ENCODE data around the gene GCNT1. TPM values are rescaled to one million over a fixed set of nuclear protein-coding genes. Genes with fewer than 3 reads are reported as not detected.
"Not testable (repeated sequence)": the region's sequence is repeated elsewhere in the genome, so short reads cannot be mapped to it uniquely, and the experiment has no call there.

Gene GCNT1
- total RNA-seq, 6 experiments from 2014 or later, result 15.0 to 26.2 (median 19.7) TPM

DNA sequence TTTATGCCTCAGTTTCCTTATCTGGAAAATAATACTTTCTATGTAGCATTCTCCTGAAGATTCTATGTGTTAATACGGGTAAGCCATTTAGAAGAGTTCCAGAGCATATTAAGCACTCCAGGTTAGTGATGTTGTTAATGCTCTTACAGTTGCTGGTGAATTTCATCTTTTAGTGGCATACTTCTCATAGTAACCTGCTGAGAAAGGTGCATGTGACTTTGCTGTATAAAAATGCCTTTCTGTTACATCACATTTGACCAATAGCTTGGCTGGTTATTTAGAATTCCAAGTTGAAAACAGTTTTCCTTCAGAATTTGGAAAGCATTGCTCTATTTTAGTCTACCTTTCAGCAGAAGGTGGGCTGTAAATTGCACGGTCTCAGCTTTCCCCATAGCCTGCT is 27.2 kb downstream of the GCNT1 start:
- H3K36me3 Mint-ChIP-seq (ENCODE audit: low read depth), result peaks cover 22% of the 10 kb centered on the region
- H3K27ac Mint-ChIP-seq, result no peak overlapping the region
- no peak for DNase-seq
- no peak for TF ChIP-seq CTCF (IDR thresholded peaks at IDR 0.05)
- no peak overlapping the region for H3K4me3 Mint-ChIP-seq
- H3K9me3 Mint-ChIP-seq, result no peaks in the 10 kb centered on the region
- no peaks in the 10 kb centered on the region for H3K27me3 Mint-ChIP-seq (ENCODE audit: insufficient read depth)
- H3K4me1 Mint-ChIP-seq (ENCODE audit: low read depth), result peaks cover 9% of the 10 kb centered on the region; the same call in 1 of the 2 replicates

GRCh38 chr9:76490249-76490990 is 31.4 kb downstream of the GCNT1 start:
- Mint-ChIP-seq H3K4me1 (ENCODE audit: low read depth) (peaks cover 19% of the 10 kb centered on the region), H3K36me3 (ENCODE audit: low read depth) (peaks cover 45% of the 10 kb centered on the region), H3K27me3 (ENCODE audit: insufficient read depth) (no peaks in the 10 kb centered on the region), H3K9me3 (no peaks in the 10 kb centered on the region; the same call in 1 of the 2 replicates), H3K27ac (no peak overlapping the region), H3K4me3 (no peak overlapping the region)
- no peak for DNase-seq
- no peak for TF ChIP-seq CTCF (IDR thresholded peaks at IDR 0.05)

- H3K4me1 Mint-ChIP-seq (ENCODE audit: low read depth), result peaks cover 16% of the 10 kb centered on the region
- not testable (repeated sequence) for DNase-seq; H3K27ac Mint-ChIP-seq; H3K4me3 Mint-ChIP-seq; H3K9me3 Mint-ChIP-seq; H3K27me3 Mint-ChIP-seq (ENCODE audit: insufficient read depth)
- H3K36me3 Mint-ChIP-seq (ENCODE audit: low read depth), result peaks cover 49% of the 10 kb centered on the region
Measured at GRCh38 chr9:76491056-76491455, 32.1 kb downstream of the GCNT1 start.

- not testable (repeated sequence) for H3K9me3 Mint-ChIP-seq; DNase-seq; H3K4me1 Mint-ChIP-seq (ENCODE audit: low read depth); H3K4me3 Mint-ChIP-seq; H3K27me3 Mint-ChIP-seq (ENCODE audit: insufficient read depth); H3K27ac Mint-ChIP-seq
- peaks cover 51% of the 10 kb centered on the region for H3K36me3 Mint-ChIP-seq (ENCODE audit: low read depth)
Measured at GRCh38 chr9:76493496-76493895, 34.5 kb downstream of the GCNT1 start.

DNA sequence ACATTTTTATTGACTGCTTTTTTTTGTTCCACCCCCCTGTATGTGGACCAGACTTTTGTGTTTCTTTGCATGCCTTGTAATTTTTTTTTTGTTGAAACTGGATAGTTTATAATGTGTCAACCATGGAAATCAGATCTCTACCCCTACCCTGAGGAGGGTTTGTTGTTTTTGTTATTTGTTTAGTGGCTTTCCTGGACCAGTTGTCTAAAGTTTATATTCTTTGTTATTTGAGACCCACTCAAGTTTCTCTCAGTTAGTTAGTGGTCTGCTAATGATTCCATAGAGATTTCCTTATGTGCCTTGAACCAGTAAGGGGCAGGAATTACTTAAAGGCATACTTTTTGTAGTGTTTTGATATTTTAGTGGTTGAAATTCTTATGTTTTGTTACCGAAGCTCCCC is 41.1 kb downstream of the GCNT1 start:
- peaks cover 21% of the 10 kb centered on the region for H3K4me1 Mint-ChIP-seq (ENCODE audit: low read depth)
- no peak overlapping the region for H3K27ac Mint-ChIP-seq
- TF ChIP-seq CTCF (IDR thresholded peaks at IDR 0.05), result no peak
- DNase-seq, result no peak
- H3K27me3 Mint-ChIP-seq (ENCODE audit: insufficient read depth), result no peaks in the 10 kb centered on the region
- no peaks in the 10 kb centered on the region; the same call in 1 of the 2 replicates for H3K9me3 Mint-ChIP-seq
- peaks cover 37% of the 10 kb centered on the region for H3K36me3 Mint-ChIP-seq (ENCODE audit: low read depth)
- no peak overlapping the region for H3K4me3 Mint-ChIP-seq

GRCh38 chr9:76502746-76503145 is 43.8 kb downstream of the GCNT1 start:
- peaks cover 18% of the 10 kb centered on the region for H3K36me3 Mint-ChIP-seq (ENCODE audit: low read depth)
- H3K4me3 Mint-ChIP-seq, result no peak overlapping the region
- H3K9me3 Mint-ChIP-seq, result no peaks in the 10 kb centered on the region
- no peaks in the 10 kb centered on the region for H3K27me3 Mint-ChIP-seq (ENCODE audit: insufficient read depth)
- DNase-seq, result no peak
- H3K27ac Mint-ChIP-seq, result no peak overlapping the region
- H3K4me1 Mint-ChIP-seq (ENCODE audit: low read depth), result peaks cover 21% of the 10 kb centered on the region
- no peak for TF ChIP-seq CTCF (IDR thresholded peaks at IDR 0.05)

All from HFFc6 (cell line).